ENCODE results near the gene DEPDC7.
"Not testable (repeated sequence)": the region's sequence is repeated elsewhere in the genome, so short reads cannot be mapped to it uniquely, and the experiment has no call there.

Gene DEPDC7

DNA sequence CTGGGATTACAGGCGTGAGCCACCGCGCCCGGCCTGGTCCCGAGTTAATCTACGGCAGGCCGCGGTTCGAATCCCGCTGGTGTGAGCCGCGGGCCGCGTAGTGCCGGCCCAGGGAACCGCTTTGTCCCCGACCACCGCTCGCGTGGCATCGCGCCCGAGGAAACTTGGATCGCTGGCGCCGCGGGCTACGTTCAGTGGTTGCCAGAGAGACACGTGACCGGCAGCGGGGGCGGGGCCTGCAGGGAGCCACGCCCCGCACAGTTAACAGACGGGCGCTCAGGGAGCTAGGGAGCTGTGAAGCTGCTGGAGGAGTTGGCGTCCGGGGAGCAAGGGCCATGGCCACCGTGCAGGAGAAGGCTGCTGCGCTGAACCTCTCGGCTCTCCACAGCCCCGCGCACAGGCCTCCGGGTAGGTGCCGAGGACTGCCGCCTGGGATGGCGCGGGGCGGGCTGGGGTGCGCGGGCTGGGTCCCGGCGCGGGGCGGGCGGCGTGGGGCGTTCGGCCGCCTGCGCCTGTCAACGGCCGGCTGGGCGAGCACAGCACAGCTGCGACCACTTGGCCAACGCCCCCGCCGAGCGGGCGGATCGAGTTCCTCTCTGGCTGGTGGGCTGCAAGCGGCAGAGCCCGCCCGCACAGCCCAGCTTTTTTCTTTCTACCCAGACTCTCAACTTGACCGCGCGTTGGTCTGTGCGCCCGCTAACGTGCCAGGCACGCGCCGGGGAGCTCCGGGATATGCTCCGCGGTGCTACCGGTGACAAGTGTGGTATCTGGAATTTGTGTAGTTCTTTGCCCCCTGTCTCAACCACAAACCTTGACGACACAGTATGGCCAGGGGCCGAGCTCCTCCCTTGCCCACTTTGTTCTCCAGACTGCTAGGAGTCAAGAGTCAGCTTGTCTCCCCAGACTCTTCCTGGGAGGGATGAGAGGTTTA lies at the start of gene DEPDC7:
DEPDC7 (plus strand) TSS at position 258 of the 931 bp plus-strand sequence; CDS start at position 336, 78 bp downstream.
- DNase-seq: peak; percentile 77

DNA sequence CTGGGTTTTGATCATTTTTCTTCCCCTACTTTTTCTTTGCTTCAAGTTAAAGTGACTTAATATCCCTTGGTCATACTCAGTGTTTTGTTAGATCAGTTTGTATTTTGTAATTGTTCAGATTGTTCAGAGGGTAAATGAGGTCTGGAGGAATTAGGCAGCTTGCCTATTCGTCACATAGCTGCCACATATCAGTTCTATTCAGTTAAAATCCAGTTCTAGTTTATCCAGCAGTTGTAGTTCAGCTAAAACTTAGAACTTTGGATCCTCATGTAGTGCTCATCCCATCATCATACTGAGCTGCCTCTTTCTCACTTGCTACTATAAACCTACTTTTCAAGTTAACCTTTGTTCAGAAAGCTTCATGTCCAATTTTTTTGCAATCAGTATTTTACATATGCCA lies 47.1 kb upstream of the DEPDC7 start:
- no peak for DNase-seq

DNA sequence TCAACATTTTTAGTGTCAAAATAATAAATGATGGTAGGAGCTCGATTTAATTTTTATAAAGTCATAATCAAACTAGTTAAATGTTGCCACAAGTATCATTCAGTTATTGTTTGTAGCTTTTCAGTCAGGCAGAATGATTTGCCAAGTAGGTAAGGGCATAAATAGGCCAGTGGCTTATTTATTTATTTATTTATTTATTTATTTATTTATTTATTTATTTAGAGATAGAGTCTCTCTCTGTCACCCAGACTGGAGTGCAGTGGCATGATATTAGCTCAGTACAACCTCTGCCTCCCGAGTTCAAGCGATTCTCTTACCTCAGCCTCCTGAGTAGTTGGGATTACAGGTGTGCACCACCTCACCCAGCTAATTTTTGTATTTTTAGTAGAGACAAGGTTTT lies 43.4 kb upstream of the DEPDC7 start:
- not testable (repeated sequence) for DNase-seq

DNA sequence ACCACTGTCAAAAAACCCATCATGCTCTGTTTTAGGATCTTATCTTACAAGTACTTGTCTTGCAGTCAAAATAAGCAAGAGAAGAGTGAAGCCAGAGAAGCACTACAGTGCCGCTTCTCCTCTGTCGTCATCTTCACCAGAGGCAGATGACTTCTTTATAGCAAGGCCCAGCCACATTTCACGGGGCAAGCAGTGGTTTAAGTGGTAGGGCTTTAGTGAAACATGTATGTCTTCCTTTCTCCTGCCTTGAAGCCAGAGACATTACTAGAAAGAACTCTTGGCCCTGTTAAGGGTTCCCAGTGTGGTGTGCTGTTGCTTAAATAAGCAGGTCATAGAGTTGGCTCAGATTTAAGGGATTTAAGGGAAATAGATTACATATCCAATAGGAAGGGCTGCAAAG lies 42.9 kb upstream of the DEPDC7 start:
- DNase-seq: no peak

DNA sequence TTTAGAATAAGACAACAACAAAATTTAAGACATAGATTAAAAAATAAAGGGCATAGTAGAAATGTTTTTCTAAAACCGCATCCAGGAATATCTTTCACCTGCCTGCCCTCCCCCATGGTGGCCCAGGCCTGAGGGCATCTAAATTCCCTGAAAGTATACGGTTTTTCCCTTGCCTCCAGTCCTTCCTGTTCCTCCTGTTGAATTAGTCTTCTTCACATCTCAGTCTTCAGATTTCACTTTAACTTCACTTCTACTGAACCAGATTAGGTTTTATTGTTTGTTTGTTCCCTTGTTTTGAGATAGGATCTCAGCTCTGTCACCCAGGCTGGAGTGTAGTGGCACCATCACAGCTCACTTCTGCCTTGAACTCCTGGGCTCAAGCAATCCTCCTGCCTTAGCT lies 33.1 kb upstream of the DEPDC7 start:
- no peak for DNase-seq

DNA sequence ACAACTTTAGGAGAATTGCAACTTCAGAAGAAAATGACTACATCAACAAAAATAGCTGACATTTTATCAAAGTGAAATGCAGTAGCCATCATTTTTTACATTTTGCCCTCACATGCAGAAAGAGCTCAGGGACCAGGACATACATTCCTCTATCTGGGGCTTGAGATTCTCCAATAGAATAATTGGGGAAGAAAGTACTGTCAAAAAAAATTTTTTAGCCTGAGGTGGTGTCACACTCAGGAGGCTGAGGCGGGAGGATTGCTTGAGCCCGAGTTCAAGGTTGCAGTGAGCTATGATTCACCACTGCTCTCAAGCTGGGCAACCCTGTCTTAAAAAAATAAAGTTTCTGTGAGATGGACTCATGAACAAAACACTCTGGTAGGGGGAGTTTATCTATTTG lies 32.2 kb upstream of the DEPDC7 start:
- DNase-seq: no peak

DNA sequence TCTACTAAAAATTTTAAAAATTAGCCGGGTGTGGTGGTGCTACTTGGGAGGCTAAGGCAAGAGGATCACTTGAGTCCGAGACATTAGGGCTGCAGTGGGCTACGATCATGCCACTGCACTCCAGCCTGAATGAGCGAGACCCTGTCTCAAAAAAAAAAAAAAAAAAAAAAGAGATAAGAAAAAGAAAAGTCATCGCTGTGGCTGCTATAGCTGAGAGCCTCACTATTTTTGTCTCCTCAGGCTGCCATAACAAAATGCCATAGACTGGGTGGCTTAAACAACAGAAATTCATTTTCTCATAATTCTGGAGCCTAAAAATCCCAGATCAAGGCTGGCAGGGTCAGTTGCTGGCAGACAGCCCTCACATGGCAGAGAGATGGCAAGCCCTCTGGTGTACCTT lies 30.1 kb upstream of the DEPDC7 start:
- DNase-seq: no peak

DNA sequence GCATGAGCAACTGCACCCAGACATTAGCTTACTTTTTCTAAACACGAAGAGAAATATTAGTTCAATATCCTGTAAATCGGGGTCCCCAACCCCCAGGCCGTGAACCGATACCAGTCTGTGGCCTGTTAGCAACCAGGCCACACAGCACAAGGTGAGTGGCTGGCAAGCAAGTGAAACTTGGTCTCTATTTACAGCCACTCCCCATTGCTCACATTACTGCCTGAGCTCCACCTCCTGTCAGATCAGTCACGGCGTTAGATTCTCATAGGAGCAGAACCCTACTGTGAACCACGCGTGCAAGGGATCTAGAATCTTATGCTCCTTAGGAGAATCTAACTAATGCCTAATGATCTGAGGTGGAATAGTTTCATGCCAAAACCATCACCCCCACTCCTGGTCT lies 27.8 kb upstream of the DEPDC7 start:
- no peak for DNase-seq

DNA sequence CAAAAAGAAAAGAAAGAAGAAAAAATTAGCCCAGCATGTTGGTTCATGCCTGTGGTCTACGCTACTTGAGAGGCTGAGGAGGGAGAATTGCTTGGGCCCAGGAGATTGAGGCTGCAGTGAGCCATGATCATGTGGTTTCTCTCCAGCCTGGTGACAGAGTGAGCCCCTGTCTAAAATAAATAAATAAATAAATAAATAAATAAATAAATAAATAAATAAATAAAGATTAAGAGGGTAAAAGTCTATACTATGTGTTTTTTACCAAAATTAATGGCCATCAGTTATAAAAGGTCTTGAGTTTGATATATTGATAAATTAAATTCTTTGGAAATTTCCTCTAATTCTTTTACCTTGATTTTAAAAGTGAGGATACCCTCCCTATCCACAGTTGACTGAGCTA lies 25.2 kb upstream of the DEPDC7 start:
- DNase-seq: no peak

DNA sequence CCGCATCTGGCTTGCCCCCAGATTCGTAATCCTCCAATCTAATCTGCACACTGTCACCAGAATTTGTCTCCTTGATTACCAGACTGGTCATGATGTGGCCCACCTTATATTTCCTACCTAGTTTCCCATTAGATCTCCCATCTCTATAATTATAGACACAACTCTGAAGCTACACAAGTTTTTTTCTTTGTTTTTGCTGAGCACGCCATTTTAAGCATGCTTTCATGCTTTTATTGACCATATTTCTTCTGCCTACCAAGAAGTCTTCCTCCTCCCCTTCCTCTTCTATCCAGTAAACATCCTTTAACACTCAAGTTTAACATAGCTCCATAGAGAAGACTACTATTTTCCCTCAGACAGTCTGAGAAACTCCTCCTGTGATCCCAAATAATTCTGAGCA lies 24.3 kb upstream of the DEPDC7 start:
- no peak for DNase-seq

DNA sequence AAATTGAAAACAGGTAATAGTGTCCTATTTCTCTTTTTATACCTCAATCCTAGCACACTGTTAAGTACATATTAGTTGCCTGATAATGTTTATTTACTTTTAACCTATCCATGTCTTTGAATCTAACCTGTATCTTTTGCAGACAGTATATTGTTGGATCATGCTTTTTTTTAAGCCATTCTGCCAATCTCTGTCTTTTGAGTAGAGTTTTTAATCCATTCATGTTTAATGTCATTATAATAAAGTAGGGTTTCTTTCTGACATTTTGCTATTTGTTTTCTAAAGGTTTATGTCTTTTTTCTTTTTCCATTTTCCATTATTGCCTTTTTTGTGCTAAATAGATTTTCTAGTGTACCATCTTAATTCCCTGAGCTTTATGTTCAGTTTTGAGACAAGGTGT lies 23.8 kb upstream of the DEPDC7 start:
- no peak for DNase-seq

DNA sequence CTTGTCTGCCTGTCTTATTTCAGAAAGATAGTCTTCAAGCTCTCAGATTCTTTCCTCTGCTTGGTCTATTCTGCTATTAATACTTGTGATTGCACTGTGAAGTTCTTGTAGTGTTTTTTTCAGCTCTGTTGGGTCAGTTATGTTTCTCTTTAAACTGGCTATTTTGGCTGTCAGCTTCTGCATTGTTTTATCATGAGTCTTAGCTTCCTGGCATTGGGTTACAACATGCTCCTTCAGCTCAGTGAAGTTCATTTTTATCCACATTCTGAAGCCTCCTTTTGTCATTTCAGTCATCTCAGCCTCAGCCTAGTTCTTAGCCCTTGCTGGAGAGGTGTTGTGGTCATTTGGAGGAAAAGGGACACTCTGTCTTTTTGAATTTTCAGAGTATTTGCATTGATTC lies 15.5 kb upstream of the DEPDC7 start:
- no peak for DNase-seq

DNA sequence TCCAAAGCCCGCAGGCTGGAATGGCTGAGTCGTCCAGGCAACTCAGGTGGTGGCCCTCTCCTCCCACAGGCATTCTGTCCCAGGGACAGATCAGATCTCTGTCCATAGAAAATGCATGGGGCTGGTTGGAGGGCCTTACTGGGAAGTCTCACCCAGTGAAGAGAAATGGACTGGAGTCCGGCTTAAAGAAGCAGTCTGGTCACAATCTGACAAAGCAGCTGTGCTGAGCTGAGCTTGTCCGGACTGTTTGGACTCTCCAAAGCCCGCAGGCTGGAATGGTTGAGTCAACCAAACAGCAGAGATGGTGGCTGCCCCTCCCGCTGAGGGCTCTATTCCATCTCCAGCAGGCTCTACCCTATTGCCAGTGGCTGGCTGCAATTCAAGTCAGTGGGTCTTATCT lies 14.4 kb upstream of the DEPDC7 start:
- no peak for DNase-seq

DNA sequence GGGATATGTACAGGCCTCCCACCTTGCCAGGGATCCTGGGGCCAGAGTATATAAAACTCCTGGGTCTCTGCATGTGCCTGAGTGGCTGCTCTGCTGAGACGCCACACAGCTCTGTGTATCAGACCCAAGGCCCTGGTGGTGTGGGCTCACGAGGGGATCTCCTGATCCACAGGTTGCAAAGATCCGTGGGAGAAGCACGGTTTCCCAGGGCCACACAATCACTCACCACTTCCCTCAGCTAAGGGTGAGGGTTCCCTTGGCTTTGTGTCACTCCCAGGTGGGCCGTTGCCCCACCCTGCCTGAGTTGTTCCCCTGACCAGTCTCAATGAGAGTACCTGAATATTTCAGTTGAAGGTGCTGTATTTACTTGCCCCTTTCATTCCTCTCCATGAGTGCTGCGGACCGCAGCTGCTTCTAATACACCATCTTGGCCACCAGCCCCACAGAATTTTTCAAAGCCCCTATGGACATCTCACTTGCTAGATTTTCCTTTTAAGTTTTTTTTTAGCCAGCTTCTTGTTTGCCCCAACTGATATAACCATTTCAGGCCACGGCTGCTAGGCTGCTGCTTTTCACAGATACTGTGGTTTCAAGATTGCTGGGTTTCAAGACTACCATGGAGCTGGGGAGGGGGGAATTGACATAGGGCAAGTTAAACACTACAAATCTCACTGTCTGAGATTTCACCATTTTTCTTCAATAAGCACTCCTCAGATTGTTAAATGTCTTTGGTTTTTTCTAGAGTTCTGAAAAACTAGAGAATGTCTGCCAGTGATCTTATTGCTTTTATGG lies 13.7 kb upstream of the DEPDC7 start:
- no peak for DNase-seq

DNA sequence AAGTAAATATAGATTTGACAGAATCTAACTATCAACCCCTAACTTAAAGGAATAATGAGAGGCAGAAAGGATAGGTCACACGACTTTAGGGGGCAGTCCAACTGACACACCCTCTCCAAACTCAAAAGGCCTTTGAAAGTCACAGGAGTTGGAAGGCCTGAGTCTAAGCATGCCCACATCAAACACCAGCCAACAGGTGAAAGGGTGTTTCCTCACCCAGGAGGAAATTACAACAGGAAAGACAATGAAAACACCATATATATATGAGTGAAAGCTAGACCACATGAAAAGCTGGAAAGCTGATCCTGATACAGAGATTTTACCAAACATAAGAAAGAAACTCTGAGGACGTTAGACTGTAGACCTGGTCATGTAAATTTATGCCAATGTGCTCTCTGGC lies 10.5 kb upstream of the DEPDC7 start:
- peak; percentile 34 for DNase-seq

DNA sequence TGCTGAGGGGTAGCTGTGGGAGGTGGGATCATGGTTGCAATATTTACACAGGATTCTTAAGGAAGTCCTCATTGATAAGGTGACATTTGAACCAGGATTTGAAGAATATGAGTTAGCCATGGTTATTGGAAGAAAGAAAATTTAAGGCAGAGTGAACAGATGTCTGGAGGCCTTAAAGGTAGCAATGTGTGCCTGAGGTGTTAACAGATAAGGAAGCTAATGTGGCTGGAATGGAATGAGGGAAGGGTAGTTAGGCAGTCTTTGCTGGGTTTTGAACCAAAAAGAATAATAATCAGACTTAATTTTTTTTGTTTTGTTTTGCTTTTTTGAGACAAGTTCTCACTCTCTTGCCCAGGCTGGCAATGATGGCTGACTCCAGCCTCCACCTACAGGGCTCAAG lies 9.7 kb upstream of the DEPDC7 start:
- DNase-seq: no peak

DNA sequence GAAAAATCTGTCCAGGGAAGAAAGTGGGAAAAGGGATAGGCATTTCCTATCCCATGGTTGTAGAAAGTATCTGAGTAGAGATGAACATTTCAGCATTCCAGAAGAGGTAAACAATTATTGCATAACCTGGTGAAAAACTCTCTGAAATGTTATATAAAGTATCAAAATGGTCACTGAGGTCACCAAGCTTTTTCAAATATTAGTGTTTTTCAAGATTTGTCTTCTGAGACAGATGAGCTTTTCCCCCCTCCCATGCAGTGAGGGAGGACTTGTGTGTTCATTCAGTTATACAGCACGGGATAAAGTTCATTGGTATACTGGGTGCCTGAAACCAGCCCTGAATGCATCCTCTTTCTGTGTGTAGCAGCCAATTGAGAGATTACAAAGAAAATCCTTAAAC lies 1.9 kb upstream of the DEPDC7 start:
- no peak for DNase-seq

DNA sequence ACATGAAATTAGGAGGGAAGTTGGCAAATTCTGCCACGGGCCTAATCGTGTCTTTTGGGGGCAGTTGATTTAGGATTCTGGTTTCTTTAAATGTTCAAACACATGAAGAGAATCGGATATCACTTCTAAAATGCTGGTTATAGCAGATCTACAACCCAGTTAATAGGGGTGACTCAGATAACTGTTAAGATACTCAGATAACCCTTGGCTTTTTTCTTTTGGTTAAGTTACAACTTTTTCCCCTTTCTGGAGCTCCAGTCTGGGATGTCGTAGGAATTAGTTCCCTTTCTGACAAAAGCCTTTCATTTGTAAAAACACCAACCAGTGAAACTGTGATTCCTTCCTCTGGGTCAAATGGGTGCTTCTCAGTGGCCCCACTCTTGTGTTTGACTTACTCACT lies 976 bp downstream of the DEPDC7 start:
- no peak for DNase-seq

DNA sequence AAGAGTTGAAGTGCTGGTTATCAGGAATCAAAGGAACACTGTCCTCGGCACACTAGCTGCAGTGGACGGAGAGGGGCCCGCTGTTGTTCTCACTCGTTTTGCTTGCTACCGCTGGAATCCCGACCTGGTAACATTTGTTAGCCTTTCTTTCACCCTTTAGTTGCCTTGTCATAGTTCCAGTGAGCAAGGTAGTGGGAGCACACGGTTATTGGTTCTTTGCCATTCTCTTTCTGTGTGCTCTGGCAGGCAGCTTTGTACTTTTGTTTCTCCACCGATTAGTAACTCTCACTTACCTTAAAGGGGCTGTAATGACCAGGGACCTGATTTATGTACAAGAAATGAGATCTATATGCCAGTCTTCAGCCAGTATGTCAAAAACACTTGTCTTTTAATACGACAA lies 1.8 kb downstream of the DEPDC7 start:
- no peak for DNase-seq

DNA sequence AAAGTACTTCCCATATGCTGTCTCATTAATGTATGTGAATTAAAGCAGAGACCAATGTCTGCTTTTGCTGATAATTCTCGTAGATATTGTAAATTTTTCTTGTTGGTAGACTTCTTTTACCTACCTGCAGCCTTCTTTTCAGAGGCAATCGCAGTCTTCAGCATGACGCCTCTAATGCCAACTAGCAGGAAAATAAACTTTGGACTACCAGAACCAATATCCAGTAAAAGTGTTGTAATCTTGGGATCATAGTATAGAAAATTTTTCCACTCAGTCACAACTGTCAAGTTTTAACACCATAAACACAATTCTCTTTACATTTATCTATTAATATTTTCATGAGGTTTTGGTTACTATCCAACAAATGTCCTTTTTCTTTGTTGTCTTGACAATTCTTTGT lies 2.3 kb downstream of the DEPDC7 start:
- DNase-seq: no peak

DNA sequence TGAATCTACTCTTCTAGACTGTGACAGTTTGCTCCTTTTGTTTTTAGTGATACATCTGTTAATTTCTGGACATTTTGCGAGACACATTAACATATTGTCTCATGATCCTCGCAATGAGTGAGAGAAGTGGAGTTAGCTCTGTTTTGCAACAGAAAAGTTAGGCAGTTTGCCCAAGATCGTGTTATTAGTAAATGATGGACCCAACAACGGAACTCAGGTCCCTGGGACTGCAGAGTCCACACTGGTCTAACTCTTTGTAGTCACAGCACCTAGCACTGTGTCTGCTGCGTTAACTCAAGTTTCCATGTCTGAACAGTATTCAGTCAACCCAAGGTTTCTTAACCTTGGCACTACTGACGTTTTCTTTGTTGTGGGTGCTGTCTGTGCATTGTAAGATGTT lies 3.2 kb downstream of the DEPDC7 start:
- no peak for DNase-seq

DNA sequence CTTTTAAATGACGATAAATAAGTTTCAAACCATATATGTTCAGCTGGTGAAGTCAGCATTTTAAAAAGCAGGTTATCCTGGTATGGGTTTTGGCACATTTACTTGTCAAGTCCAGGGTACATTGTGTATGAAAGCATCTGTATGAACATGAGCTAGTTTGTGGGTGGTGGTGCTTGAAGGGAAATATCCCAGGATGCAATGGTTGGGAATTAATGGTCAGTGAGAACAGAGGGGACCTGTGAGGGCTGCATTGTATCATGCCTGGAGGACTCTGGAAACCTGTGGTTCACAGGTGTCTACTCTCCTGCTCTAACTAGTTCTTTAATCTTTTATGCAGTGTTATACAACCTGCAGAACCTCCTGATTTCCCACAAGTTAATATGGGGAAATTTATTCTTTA lies 5.8 kb downstream of the DEPDC7 start:
- DNase-seq: no peak

DNA sequence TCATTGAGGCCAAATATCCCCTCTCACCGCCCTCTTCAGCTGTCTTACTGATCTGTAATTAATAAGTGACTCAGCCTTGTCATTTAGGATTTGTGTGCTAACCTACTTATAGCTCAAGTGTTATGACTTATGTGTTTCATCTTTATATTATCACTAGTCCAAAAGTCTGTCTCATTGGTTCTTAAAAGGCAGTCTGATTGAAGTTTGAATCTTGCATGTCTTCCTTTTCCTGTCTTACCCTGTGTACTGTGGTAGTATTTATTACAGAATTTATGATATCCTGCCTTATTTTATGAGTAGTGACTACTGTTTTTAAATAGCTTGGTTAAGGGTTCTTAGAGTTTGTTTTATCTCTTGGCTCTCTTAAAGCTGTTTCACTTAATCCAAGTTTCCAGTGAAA lies 6.3 kb downstream of the DEPDC7 start:
- DNase-seq: no peak

DNA sequence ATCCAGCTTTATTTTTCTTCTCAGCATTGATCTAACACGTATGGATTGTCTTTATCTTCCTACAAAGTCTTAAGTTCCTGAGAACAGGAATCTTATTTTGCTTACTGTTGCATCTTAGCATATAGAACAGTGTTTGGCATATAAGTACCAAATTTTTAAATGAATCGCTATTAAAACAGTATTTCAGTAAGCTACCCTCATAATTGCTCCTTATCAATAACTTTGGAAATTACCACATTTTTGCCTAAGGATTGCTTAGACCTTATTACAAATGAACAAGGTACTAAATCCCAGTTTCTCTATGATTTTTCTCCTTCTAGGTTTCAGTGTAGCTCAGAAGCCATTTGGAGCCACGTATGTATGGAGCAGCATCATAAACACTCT lies 9.7 kb downstream of the DEPDC7 start:
- DNase-seq: no peak

All from activated CD4-positive, alpha-beta T cell treated with anti-CD3 and anti-CD28 coated beads, Interleukin-2, Interleukin-6, amounts not matched to agents 100 ng/mL and 50 ng/mL, durations not matched to agents 16 hours and 8 hours (primary cell).